ENCODE results near the gene ELP1. TPM values are rescaled to one million over a fixed set of nuclear protein-coding genes. Genes with fewer than 3 reads are reported as not detected.
"Not testable (repeated sequence)": the region's sequence is repeated elsewhere in the genome, so short reads cannot be mapped to it uniquely, and the experiment has no call there.

The ELP1 gene
- total RNA-seq, 4 donors from 2014 or later = 31.3 to 37.8 (median 34.4) TPM

DNA sequence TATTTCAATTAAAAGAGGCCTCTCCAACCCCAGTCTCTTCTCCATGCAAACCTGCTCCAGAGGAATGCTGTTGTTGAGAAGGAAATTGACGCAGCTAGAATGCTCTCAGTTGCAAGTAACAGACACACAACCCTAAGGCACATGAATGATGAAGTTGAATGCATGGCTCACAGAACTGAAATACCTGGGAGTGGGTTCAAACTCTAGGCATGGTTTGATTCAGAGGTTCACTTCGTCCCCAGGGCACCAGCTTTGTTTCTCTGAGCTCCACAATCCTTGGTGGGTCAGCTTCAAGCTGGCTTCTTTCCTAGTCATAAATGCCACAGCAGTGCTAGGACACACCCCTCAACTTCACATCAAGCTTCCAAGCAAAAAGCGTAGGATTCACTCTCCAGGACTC, 82.8 kb downstream of the ELP1 start:
- intact Hi-C loops (cut with DNase I) = no loop called here
- H3K27ac ChIP-seq = no peak overlapping the region
- no peak for DNase-seq
- no peaks in the 10 kb centered on the region for H3K27me3 ChIP-seq
- no peaks in the 10 kb centered on the region for H3K9me3 ChIP-seq
- H3K36me3 ChIP-seq = no peaks in the 10 kb centered on the region
- no peak for TF ChIP-seq POLR2A (IDR thresholded peaks at IDR 0.05)
- TF ChIP-seq, protein P1, sequence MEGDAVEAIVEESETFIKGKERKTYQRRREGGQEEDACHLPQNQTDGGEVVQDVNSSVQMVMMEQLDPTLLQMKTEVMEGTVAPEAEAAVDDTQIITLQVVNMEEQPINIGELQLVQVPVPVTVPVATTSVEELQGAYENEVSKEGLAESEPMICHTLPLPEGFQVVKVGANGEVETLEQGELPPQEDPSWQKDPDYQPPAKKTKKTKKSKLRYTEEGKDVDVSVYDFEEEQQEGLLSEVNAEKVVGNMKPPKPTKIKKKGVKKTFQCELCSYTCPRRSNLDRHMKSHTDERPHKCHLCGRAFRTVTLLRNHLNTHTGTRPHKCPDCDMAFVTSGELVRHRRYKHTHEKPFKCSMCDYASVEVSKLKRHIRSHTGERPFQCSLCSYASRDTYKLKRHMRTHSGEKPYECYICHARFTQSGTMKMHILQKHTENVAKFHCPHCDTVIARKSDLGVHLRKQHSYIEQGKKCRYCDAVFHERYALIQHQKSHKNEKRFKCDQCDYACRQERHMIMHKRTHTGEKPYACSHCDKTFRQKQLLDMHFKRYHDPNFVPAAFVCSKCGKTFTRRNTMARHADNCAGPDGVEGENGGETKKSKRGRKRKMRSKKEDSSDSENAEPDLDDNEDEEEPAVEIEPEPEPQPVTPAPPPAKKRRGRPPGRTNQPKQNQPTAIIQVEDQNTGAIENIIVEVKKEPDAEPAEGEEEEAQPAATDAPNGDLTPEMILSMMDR (IDR thresholded peaks at IDR 0.05) = no peak
- H3K4me1 ChIP-seq = peaks cover 4 to 5% of the 10 kb centered on the region in 2 donors
- WGBS, 2 donors = 61 to 64% methylated on average over 3 of the region's 3 CpGs
- H3K4me3 ChIP-seq (replicated peaks in 1 of 3) = no peak overlapping the region

DNA sequence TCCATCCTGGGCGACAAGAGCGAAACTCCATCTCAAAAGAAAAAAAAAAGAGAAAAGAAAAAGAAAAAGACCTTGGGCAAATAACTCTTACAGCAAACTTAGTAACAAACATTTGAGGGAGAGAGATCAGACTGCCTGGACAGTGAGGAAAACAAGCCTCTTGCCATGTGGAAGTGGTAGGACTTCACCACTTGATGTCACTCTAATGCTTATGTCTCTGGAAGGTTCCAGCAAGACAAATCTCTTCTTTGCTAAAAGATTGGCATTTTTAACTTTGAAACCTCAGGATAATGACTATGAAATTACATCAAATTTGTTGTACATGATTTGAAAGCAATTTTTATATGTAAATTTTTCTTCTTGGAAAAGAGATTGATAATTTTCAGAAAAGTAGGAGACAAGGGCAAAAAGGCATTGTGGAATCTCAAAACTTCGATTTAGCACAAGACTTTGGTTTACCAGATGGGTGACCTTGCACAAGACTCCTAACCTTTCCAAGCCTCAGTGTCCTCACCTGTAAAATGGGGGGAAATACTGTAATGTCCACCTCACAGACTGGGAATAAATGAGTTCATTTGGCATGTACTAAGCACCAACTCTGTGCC, 83.5 kb downstream of the ELP1 start:
- H3K4me3 ChIP-seq (replicated peaks in 1 of 3) = no peak overlapping the region
- TF ChIP-seq, protein P1 (IDR thresholded peaks at IDR 0.05) = peak in 1 of 6 experiments; percentile 31
- no peak for TF ChIP-seq POLR2A (IDR thresholded peaks at IDR 0.05)
- no peak for DNase-seq
- H3K36me3 ChIP-seq = no peaks in the 10 kb centered on the region
- no peaks in the 10 kb centered on the region for H3K27me3 ChIP-seq
- H3K9me3 ChIP-seq = no peaks in the 10 kb centered on the region
- WGBS, 2 donors = 95 to 96% methylated on average over 3 of the region's 3 CpGs
- peaks cover 4 to 5% of the 10 kb centered on the region in 2 donors for H3K4me1 ChIP-seq
- no peak overlapping the region for H3K27ac ChIP-seq
- intact Hi-C loops (cut with DNase I) = no loop called here

GRCh38 chr9:108848296-108848695, 85.6 kb downstream of the ELP1 start:
- DNase-seq; H3K9me3 ChIP-seq; H3K27me3 ChIP-seq; H3K36me3 ChIP-seq; H3K4me1 ChIP-seq; H3K4me3 ChIP-seq (replicated peaks in 1 of 3); intact Hi-C loops (cut with DNase I); H3K27ac ChIP-seq: not testable (repeated sequence)
- 94 to 98% methylated on average over 8 of the region's 8 CpGs for WGBS, 2 donors

- Histone ChIP-seq H3K27ac (no peak overlapping the region), H3K4me3 (replicated peaks in 1 of 3) (no peak overlapping the region), H3K9me3 (no peaks in the 10 kb centered on the region), H3K4me1 (peaks cover 0 to 2% of the 10 kb centered on the region in 2 donors), H3K36me3 (no peaks in the 10 kb centered on the region), H3K27me3 (no peaks in the 10 kb centered on the region)
- DNase-seq = no peak
- 89 to 94% methylated on average over 2 of the region's 2 CpGs for WGBS, 2 donors
- intact Hi-C loops (cut with DNase I) = no loop called here
- TF ChIP-seq, protein P1 (IDR thresholded peaks at IDR 0.05) = no peak
- TF ChIP-seq POLR2A (IDR thresholded peaks at IDR 0.05) = no peak
Measured at GRCh38 chr9:108845947-108846346, 88.0 kb downstream of the ELP1 start.

- 81 to 88% methylated on average over 5 of the region's 5 CpGs for WGBS, 2 donors
- Histone ChIP-seq H3K9me3 (no peaks in the 10 kb centered on the region), H3K36me3 (no peaks in the 10 kb centered on the region), H3K27ac (no peak overlapping the region), H3K4me3 (replicated peaks in 1 of 3) (no peak overlapping the region), H3K27me3 (no peaks in the 10 kb centered on the region), H3K4me1 (no peaks in the 10 kb centered on the region)
- TF ChIP-seq POLR2A (IDR thresholded peaks at IDR 0.05) = no peak
- TF ChIP-seq, protein P1 (IDR thresholded peaks at IDR 0.05) = no peak
- DNase-seq = no peak
- intact Hi-C loops (cut with DNase I) = no loop called here
Measured at GRCh38 chr9:108845507-108845906, 88.4 kb downstream of the ELP1 start.
